ENCODE data around the gene SMIM44.

Gene SMIM44

GRCh38 chr19:3492919-3493318 lies 9.7 kb upstream of the SMIM44 start:
- DNase-seq (ENCODE audit: low read depth) = no peak
- no peak overlapping the region for H3K4me3 ChIP-seq (ENCODE audit: control insufficient read depth, low read depth, low read length)
- TF ChIP-seq, protein P1, sequence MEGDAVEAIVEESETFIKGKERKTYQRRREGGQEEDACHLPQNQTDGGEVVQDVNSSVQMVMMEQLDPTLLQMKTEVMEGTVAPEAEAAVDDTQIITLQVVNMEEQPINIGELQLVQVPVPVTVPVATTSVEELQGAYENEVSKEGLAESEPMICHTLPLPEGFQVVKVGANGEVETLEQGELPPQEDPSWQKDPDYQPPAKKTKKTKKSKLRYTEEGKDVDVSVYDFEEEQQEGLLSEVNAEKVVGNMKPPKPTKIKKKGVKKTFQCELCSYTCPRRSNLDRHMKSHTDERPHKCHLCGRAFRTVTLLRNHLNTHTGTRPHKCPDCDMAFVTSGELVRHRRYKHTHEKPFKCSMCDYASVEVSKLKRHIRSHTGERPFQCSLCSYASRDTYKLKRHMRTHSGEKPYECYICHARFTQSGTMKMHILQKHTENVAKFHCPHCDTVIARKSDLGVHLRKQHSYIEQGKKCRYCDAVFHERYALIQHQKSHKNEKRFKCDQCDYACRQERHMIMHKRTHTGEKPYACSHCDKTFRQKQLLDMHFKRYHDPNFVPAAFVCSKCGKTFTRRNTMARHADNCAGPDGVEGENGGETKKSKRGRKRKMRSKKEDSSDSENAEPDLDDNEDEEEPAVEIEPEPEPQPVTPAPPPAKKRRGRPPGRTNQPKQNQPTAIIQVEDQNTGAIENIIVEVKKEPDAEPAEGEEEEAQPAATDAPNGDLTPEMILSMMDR (IDR thresholded peaks at IDR 0.05; ENCODE audit: control insufficient read depth, insufficient read depth, low read depth, low read length, missing control alignments) = no peak

DNA sequence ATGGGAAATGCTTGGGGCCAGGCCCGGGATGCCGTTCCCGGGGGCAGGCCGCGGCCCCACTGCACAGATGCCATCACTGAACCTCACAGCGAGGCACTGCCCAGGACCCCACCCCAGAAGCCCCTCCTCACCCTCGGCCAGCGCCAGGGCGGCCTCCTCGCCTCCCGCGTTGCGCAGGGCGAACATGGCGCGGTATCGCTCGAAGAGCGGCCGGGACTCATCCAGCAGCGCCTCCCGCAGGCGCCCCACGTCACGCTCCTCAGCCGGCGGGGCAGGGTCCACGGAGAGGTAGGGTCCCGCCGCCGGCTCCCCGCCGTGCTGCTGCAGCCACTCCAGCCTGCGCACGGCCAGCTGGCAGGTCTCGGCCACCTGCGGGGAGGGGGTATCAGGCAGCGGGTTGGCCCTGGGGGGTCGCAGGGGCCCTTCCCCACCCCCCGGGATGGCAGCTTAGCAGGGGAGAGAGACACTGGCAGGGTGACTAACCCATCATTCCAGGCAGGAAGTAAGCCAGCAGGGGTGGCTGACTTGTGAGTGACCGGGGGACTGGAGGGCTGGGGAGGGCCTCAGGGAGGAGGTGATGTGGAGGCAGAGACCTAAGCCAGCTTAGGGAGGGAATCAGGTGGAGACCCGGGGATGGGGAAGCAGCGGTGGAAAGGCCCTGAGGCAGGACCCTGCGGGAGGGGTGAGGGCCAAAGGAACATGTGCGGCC lies 9.0 kb upstream of the SMIM44 start:
- TF ChIP-seq, protein P1 (IDR thresholded peaks at IDR 0.05; ENCODE audit: control insufficient read depth, insufficient read depth, low read depth, low read length, missing control alignments) = no peak
- no peak for DNase-seq (ENCODE audit: low read depth)
- no peak overlapping the region for H3K4me3 ChIP-seq (ENCODE audit: control insufficient read depth, low read depth, low read length)

- no peak overlapping the region for H3K4me3 ChIP-seq (ENCODE audit: control insufficient read depth, low read depth, low read length)
- no peak for DNase-seq (ENCODE audit: low read depth)
- TF ChIP-seq, protein P1 (IDR thresholded peaks at IDR 0.05; ENCODE audit: control insufficient read depth, insufficient read depth, low read depth, low read length, missing control alignments) = no peak
Measured at GRCh38 chr19:3491396-3492119, 8.3 kb upstream of the SMIM44 start.

DNA sequence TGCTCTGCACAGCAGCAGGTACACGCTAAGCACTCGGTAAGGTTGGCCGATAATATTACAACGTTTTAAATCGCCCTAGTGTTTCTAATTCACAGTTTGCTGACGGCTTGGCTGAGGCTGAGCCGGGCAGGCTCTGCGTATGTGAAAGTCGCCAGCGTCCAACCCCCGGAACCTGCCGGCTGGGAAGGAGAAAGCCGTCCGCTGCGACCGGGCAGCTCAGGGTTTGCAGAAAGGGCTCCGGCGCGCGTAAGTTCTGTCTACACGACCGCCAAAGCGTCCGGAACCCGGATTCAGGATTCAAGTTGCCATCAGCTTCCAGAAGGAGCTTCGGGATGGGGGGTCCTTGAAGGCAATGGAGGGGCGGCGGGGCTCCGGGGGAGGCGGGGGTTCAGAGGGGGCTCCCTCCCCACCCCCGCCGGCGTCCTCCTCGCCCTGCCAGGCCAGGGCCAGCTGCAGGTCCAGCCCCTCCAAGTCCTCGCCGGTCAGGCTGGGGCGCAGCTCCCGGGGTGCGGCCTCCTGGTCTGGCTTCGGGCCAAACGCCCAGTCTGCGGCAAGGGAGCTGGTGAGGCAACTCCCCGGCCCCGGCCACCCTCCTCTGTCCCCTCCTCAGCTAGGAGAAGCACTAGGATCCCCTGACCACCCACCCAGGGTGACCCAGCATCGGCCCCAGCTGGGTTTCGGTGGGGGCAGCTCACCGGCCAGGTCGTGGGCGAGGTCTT lies 575 bp downstream of the SMIM44 start:
- no peak for DNase-seq (ENCODE audit: low read depth)
- H3K4me3 ChIP-seq (ENCODE audit: control insufficient read depth, low read depth, low read length) = no peak overlapping the region
- TF ChIP-seq, protein P1 (IDR thresholded peaks at IDR 0.05; ENCODE audit: control insufficient read depth, insufficient read depth, low read depth, low read length, missing control alignments) = no peak

DNA sequence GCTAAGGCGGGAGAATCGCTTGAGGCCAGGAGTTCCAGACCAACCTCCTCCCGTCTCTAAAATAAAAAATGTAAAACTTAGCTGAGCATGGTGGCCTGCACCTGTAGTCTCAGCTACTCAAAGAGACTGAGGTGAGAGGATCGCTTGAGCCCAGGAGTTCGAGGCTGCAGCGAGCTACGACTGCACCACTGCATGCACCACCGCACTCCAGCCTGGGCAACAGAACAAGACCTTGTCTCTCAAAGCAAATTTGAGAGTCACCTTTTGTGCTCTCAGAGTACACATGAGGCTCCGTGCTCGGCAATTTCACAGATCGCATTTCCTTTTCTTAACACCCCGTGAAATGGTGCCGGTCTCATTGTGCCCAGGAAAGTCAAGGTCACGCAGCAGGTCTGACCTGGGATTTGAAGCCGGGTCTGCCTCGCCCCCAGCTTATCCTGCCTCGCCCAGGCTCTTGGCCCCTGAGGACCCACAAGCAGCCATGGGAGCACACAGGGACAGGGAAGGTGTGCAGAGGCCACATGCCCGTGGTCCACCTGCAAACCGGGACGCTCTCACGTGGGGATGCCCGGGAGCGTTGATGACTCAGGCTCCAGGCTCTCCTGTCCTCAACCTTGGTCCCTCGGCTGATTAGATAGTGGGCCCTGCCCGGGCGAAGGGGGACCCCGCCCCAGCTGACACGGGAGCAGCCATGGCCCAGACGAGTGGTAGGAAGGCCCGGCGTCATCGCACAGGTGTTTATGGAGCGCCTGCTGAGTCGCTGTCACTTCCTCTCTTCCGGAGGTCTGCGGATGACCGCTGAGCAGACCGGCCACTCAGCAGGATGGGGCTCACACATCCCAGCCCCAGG lies 1.8 kb downstream of the SMIM44 start:
- DNase-seq (ENCODE audit: low read depth) = no peak
- TF ChIP-seq, protein P1 (IDR thresholded peaks at IDR 0.05; ENCODE audit: control insufficient read depth, insufficient read depth, low read depth, low read length, missing control alignments) = no peak
- H3K4me3 ChIP-seq (ENCODE audit: control insufficient read depth, low read depth, low read length) = no peak overlapping the region

Measured in AG09309 (cell line).